Activated CD8-positive, alpha-beta T cell treated with anti-CD3 and anti-CD28 coated beads for 36 hours (primary cell): ENCODE results near the gene NNAT. TPM values are rescaled to one million over a fixed set of nuclear protein-coding genes. Genes with fewer than 3 reads are reported as not detected.

Source experiments
- ATAC-seq: fragments of 200-7000 bp; cut with Tn5 transposase; one replicate; pipeline ENCODE4 v1.10.0; 2021; ENCODE audit warnings: mild to moderate bottlenecking, moderate library complexity
- CTCF ChIA-PET: fragments of 350-600 bp; sonication (Branson Sonifier 250); formaldehyde crosslinking; loops from one replicate; lab custom pipeline; 2021; ENCODE audit warnings: antibody characterized with exemption; lab: Charles Lee
- POLR2A ChIA-PET: fragments of 350-600 bp; sonication (Branson Sonifier 250); formaldehyde crosslinking; loops from one replicate; lab custom pipeline; 2021; ENCODE audit warnings: antibody characterized with exemption; lab: Charles Lee
- DNase-seq: peaks from one replicate; pipeline ENCODE4 v3.0.0-alpha.2; 2020
- H3K27ac Mint-ChIP-seq: one replicate; pipeline ENCODE4 v1.8.0; 2021; ENCODE audit warnings: mild to moderate bottlenecking, mixed read lengths
- H3K27me3 Mint-ChIP-seq: one replicate; pipeline ENCODE4 v1.8.0; 2021; ENCODE audit warnings: mixed read lengths
- H3K36me3 Mint-ChIP-seq: one replicate; pipeline ENCODE4 v1.8.0; 2021; ENCODE audit warnings: low read depth, mixed read lengths
- H3K4me1 Mint-ChIP-seq: one replicate; pipeline ENCODE4 v1.8.0; 2021; ENCODE audit warnings: low read depth, mixed read lengths
- H3K4me3 Mint-ChIP-seq: one replicate; pipeline ENCODE4 v1.8.0; 2021; ENCODE audit warnings: mild to moderate bottlenecking, moderate library complexity, mixed read lengths
- H3K9me3 Mint-ChIP-seq: one replicate; pipeline ENCODE4 v1.8.0; 2021; ENCODE audit warnings: mixed read lengths
- CTCF ChIP-seq: fragments of 200-600 bp; IDR thresholded peaks from one replicate; pipeline ENCODE4 v1.8.0; 2022; ENCODE audit warnings: antibody characterized with exemption, mild to moderate bottlenecking
- intact Hi-C: fragments of 100-400 bp; cut with micrococcal nuclease; formaldehyde crosslinking; loops from one replicate; pipeline ENCODE4 v1.10.0; 2022
- total RNA-seq, 2 experiments: library from RNA; stranded (reverse); gene quantifications; one replicate each; pipeline ENCODE4 v1.2.3, GENCODE V29; 2021

The NNAT gene
- total RNA-seq, 2 experiments from 2014 or later, result 0.47 TPM; not detected in 1

DNA sequence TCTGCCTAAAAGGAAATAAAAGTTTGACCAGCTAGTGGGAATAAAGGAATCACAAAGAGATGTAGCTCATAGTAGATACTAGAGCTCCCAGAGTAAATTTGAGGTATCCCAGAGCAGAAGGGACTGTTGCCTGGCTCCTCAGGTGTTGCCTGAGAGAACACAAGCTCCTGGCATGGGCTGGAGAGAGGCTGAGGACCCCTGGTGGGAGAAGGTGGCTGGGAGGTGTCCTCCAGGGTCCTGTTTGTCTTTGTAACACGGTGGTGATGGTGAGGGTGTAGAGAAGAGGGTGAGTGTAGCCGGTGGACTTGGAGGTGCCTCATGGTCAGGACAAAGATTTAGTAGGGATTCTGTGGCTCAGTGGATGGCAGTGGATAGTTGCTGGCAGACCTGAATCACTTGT lies 28.1 kb upstream of the NNAT start:
- Mint-ChIP-seq H3K27me3 (no peaks in the 10 kb centered on the region), H3K27ac (no peak overlapping the region), H3K36me3 (peaks cover 9% of the 10 kb centered on the region), H3K4me3 (no peak overlapping the region), H3K9me3 (no peaks in the 10 kb centered on the region), H3K4me1 (no peaks in the 10 kb centered on the region)
- CTCF ChIA-PET, result no interaction called here
- POLR2A ChIA-PET, result no interaction called here
- DNase-seq (no peak), ATAC-seq (no peak)
- intact Hi-C loops, result no loop called here
- no peak for TF ChIP-seq CTCF

- intact Hi-C loops, result no loop called here
- DNase-seq (no peak), ATAC-seq (no peak)
- H3K27me3 Mint-ChIP-seq, result no peaks in the 10 kb centered on the region
- H3K36me3 Mint-ChIP-seq, result peaks cover 9% of the 10 kb centered on the region
- no peak overlapping the region for H3K27ac Mint-ChIP-seq
- ChIA-PET POLR2A (interaction anchor here (0.7 kb wide), 1 partner anchor 579 kb away, joined by 3 read pairs; no protein-coding TSS in a partner anchor), CTCF (no interaction called here)
- no peaks in the 10 kb centered on the region for H3K4me1 Mint-ChIP-seq
- no peak for TF ChIP-seq CTCF
- H3K4me3 Mint-ChIP-seq, result no peak overlapping the region
- no peaks in the 10 kb centered on the region for H3K9me3 Mint-ChIP-seq
Measured at GRCh38 chr20:37494301-37494700, 26.7 kb upstream of the NNAT start.

GRCh38 chr20:37494796-37495195 lies 26.3 kb upstream of the NNAT start:
- no peak for ATAC-seq
- Mint-ChIP-seq H3K27me3 (no peaks in the 10 kb centered on the region), H3K9me3 (no peaks in the 10 kb centered on the region), H3K4me1 (no peaks in the 10 kb centered on the region), H3K36me3 (peaks cover 9% of the 10 kb centered on the region), H3K27ac (no peak overlapping the region), H3K4me3 (no peak overlapping the region)
- DNase-seq, result no peak
- intact Hi-C loops, result no loop called here
- ChIA-PET CTCF (interaction anchor here (0.7 to 1.4 kb wide), 2 partner anchors 102 to 466 kb away, joined by 3 read pairs; no protein-coding TSS in a partner anchor), POLR2A (interaction anchor here (0.8 kb wide), 1 partner anchor 8 kb away, joined by 3 read pairs; no protein-coding TSS in a partner anchor)
- TF ChIP-seq CTCF, result no peak

GRCh38 chr20:37498066-37498665 lies 22.9 kb upstream of the NNAT start:
- Mint-ChIP-seq H3K36me3 (peaks cover under 1% of the 10 kb centered on the region), H3K27ac (no peak overlapping the region), H3K9me3 (no peaks in the 10 kb centered on the region), H3K27me3 (no peaks in the 10 kb centered on the region), H3K4me1 (no peaks in the 10 kb centered on the region), H3K4me3 (no peak overlapping the region)
- DNase-seq, result no peak
- no peak for TF ChIP-seq CTCF
- intact Hi-C loops, result no loop called here
- ChIA-PET POLR2A (no interaction called here), CTCF (no interaction called here)
- no peak for ATAC-seq

DNA sequence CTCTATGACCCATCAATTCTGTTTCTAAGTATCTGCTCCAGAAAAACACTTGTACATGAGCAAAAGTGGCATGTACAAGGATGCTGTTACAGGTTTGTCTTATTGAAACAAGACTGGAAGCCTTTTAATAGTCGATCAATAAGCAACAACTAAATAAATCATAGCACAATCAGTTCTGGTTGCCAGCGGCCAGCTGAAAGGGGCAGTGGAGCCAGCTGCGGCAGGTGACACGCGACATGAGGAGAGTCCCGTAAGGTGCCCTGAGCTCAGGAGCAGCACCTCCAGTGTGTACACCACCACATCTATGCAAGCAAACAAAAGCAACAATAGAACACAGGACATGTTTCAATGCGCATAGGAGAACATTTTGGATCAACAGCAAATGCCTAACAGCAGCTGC lies 20.7 kb upstream of the NNAT start:
- intact Hi-C loops, result no loop called here
- Mint-ChIP-seq H3K4me1 (no peaks in the 10 kb centered on the region), H3K27me3 (no peaks in the 10 kb centered on the region), H3K27ac (no peak overlapping the region), H3K36me3 (no peaks in the 10 kb centered on the region), H3K4me3 (no peak overlapping the region), H3K9me3 (no peaks in the 10 kb centered on the region)
- no peak for TF ChIP-seq CTCF
- DNase-seq (no peak), ATAC-seq (no peak)
- ChIA-PET CTCF (no interaction called here), POLR2A (no interaction called here)
